Measurements from ENCODE around the gene CWC27. TPM values are rescaled to one million over a fixed set of nuclear protein-coding genes. Genes with fewer than 3 reads are reported as not detected.

Gene CWC27
- total and polyA plus RNA-seq, 3 donors from 2014 or later: 12.4 to 22.9 (median 17.5) TPM

DNA sequence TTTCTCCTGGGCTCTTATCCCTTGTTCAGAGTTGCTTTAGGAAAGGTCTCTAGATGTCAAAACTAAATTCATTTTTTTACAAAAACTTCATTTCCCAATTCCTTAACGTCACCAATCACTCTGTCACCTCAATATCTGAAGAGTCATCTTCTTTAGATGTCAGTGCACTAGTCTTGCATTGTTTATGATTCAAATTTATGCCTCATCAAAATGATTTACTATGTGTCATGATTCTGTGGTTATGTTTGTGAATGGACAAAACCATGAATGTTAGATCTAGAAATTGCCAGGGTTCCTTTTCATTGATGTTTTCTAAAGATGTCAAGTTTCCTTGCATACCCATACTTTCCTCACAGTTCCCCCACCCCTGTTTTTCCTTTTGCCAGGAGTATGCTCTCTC is 21.5 kb downstream of the CWC27 start:
- TF ChIP-seq POLR2A (IDR thresholded peaks at IDR 0.05): no peak
- TF ChIP-seq, protein P1, sequence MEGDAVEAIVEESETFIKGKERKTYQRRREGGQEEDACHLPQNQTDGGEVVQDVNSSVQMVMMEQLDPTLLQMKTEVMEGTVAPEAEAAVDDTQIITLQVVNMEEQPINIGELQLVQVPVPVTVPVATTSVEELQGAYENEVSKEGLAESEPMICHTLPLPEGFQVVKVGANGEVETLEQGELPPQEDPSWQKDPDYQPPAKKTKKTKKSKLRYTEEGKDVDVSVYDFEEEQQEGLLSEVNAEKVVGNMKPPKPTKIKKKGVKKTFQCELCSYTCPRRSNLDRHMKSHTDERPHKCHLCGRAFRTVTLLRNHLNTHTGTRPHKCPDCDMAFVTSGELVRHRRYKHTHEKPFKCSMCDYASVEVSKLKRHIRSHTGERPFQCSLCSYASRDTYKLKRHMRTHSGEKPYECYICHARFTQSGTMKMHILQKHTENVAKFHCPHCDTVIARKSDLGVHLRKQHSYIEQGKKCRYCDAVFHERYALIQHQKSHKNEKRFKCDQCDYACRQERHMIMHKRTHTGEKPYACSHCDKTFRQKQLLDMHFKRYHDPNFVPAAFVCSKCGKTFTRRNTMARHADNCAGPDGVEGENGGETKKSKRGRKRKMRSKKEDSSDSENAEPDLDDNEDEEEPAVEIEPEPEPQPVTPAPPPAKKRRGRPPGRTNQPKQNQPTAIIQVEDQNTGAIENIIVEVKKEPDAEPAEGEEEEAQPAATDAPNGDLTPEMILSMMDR (IDR thresholded peaks at IDR 0.05): no peak
- H3K9me3 ChIP-seq: no peaks in the 10 kb centered on the region
- intact Hi-C loops (cut with DNase I; ENCODE audit: low total_unique reads): no loop called here
- no peaks in the 10 kb centered on the region for H3K27me3 ChIP-seq
- no peak for DNase-seq
- H3K36me3 ChIP-seq (ENCODE audit: low read depth, missing control alignments): no peaks in the 10 kb centered on the region
- H3K27ac ChIP-seq: no peak overlapping the region
- H3K4me3 ChIP-seq: no peak overlapping the region
- 90 to 96% methylated on average over 1 of the region's 1 CpG for WGBS, 2 donors
- H3K4me1 ChIP-seq: no peaks in the 10 kb centered on the region

DNA sequence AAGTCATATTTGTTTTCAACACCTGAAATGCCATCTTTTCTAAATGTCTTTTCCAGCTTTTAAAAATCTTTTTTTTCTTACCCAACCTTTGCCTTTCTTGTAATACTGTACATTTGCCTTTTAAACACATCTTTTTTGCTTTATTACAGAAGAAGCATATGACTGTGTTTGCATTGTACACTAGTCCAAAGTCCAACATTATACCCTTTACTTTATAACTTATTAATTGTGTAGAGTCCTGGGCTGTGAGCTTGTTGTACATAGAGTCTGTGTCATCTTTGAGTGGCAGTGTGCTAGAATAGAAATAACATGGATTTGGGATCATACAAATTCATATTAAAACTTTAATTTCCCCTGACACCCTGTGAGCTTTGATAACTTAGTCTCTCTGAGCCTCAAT is 23.7 kb downstream of the CWC27 start:
- Histone ChIP-seq H3K9me3 (no peaks in the 10 kb centered on the region), H3K27ac (no peak overlapping the region), H3K36me3 (ENCODE audit: low read depth, missing control alignments) (no peaks in the 10 kb centered on the region), H3K27me3 (no peaks in the 10 kb centered on the region), H3K4me1 (no peaks in the 10 kb centered on the region), H3K4me3 (no peak overlapping the region)
- DNase-seq: no peak
- TF ChIP-seq POLR2A (IDR thresholded peaks at IDR 0.05): no peak
- TF ChIP-seq, protein P1 (IDR thresholded peaks at IDR 0.05): no peak
- intact Hi-C loops (cut with DNase I; ENCODE audit: low total_unique reads): no loop called here

DNA sequence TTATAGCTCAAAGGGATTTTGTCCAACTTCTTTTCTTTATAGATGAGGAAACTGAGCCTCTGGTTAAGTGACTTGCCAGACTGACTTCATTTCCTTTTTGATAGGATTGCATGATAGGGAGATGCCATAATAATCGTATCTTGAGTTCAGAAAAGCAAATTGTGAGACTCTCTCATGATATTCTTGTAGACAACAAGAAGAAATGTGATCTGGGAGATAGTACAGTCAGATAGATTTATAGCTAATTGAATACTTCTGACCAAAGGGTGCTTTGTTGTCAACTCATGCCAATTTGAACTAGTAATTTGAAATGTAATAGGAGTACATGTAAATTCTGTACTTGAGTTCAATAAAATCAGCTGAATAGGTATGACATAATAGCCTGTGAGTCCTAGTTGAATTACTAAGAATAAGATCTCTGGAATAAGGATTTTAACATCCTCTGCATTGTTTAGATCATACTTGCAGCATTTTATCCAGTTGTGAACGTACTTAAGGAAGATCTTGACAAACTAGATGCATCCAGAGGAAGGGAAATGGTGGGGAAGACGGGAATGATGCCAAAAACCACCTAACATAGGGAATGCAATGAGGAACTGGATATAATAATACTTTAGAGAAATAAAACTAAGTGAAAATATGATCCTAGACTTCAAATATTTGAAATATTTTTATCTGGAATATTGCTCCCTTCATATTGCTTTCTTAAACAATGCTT is 25.5 kb downstream of the CWC27 start:
- Histone ChIP-seq H3K4me3 (no peak overlapping the region), H3K27ac (no peak overlapping the region), H3K4me1 (no peaks in the 10 kb centered on the region), H3K36me3 (ENCODE audit: low read depth, missing control alignments) (no peaks in the 10 kb centered on the region), H3K9me3 (no peaks in the 10 kb centered on the region), H3K27me3 (no peaks in the 10 kb centered on the region)
- intact Hi-C loops (cut with DNase I; ENCODE audit: low total_unique reads): no loop called here
- TF ChIP-seq, protein P1 (IDR thresholded peaks at IDR 0.05): no peak
- no peak for TF ChIP-seq POLR2A (IDR thresholded peaks at IDR 0.05)
- 72 to 84% methylated on average over 3 of the region's 3 CpGs for WGBS, 2 donors
- DNase-seq: no peak

DNA sequence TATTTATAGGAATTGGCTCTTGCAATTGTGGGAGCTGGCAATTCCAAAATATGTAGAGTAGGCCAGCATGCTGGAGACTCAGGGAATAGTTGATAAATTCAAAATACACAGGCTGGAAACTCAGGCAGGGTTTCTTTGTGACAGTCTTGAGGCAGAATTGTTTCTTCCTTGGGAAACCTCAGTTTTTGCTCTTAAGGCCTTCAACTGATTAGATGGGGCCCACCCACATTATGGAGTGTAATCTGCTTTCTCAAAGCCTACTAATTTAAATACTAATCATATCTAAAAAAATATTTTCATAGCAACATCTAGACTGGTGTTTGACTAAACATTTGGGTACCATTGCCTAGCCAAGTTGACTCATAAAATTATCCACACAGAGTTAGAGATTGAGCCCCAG is 27.6 kb downstream of the CWC27 start:
- H3K4me3 ChIP-seq: no peak overlapping the region
- TF ChIP-seq, protein P1 (IDR thresholded peaks at IDR 0.05): no peak
- TF ChIP-seq POLR2A (IDR thresholded peaks at IDR 0.05): no peak
- H3K27me3 ChIP-seq: no peaks in the 10 kb centered on the region
- H3K4me1 ChIP-seq: no peaks in the 10 kb centered on the region
- H3K36me3 ChIP-seq (ENCODE audit: low read depth, missing control alignments): no peaks in the 10 kb centered on the region
- H3K9me3 ChIP-seq: no peaks in the 10 kb centered on the region
- H3K27ac ChIP-seq: no peak overlapping the region
- no peak for DNase-seq
- intact Hi-C loops (cut with DNase I; ENCODE audit: low total_unique reads): no loop called here

DNA sequence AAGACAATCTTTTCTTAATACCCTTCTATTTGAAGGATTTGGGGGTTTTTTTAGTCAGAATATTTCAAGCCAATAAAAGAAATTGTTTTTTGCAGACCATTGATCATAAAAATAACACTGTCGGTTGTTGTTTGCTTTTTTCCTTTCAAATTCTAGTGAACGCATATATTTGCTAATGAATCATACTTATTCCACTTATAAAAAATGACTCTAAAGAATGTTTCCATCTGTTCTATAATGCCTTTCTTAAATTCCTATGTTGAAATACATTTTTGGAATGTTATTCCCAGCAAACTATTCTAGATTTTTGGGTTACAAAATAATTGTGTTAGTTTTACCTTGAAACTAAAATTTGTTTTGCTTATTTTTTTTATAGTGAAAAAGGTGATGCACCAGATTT is 32.2 kb downstream of the CWC27 start:
- no peak overlapping the region for H3K4me3 ChIP-seq
- WGBS, 2 donors: 96 to 98% methylated on average over 2 of the region's 2 CpGs
- intact Hi-C loops (cut with DNase I; ENCODE audit: low total_unique reads): no loop called here

More for the DNA sequence above, 32.2 kb downstream of the CWC27 start:
- no peak for DNase-seq
- H3K4me1 ChIP-seq: no peaks in the 10 kb centered on the region
- TF ChIP-seq POLR2A (IDR thresholded peaks at IDR 0.05): no peak
- TF ChIP-seq, protein P1 (IDR thresholded peaks at IDR 0.05): no peak
- H3K36me3 ChIP-seq (ENCODE audit: low read depth, missing control alignments): no peaks in the 10 kb centered on the region
- no peak overlapping the region for H3K27ac ChIP-seq
- H3K27me3 ChIP-seq: no peaks in the 10 kb centered on the region
- no peaks in the 10 kb centered on the region for H3K9me3 ChIP-seq

All from testis (tissue), 3 donors.